HG02678 (cell line): ENCODE measurements around the gene MTFP1.
"Not testable (repeated sequence)": the region's sequence is repeated elsewhere in the genome, so short reads cannot be mapped to it uniquely, and the experiment has no call there.

ENCODE experiments used
- ATAC-seq: cut with Tn5 transposase; IDR thresholded peaks from one replicate; pipeline ENCODE4 v1.9.1; 2021; ENCODE audit warnings: mild to moderate bottlenecking, moderate library complexity; ENCODE audit not compliant: unreplicated experiment

The MTFP1 gene

GRCh38 chr22:30401024-30401423 lies 24.5 kb upstream of the MTFP1 start:
- ATAC-seq: not testable (repeated sequence)

DNA sequence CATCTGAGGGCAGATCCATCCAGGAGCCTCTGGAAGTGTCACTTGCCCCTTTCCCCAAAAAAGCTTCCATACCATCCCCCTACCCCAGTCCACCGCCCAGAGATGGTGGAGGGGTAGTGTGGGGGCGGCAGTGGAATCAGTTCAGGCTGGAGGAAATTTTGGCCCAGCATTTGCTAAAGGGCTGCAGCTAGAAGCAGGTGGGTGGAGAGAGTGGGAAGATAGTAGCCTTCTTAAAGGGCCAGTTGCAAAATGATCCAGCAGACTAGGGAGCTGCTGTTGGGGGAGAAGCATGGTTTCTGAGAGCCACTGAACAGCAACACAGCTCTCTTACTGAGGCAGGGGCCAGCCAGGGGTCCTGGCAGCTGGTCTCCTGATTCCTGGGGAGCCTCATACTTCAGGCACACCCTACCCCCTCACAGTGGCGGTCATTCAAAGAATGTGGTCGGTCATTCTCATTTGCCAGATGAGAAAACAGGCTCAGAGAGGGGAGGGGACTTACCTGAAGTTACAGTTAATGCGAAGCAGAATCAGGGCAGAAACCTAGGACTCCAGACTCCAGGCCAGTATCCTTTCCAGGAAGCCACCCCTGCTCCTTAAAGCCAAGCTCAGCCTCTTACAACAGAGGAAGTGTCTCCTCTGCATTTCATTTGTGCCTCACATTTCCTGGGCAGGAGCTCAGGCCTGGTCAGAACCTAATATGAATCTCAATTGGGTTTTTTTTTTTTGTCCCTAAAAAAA lies 23.4 kb upstream of the MTFP1 start:
- ATAC-seq: no peak

DNA sequence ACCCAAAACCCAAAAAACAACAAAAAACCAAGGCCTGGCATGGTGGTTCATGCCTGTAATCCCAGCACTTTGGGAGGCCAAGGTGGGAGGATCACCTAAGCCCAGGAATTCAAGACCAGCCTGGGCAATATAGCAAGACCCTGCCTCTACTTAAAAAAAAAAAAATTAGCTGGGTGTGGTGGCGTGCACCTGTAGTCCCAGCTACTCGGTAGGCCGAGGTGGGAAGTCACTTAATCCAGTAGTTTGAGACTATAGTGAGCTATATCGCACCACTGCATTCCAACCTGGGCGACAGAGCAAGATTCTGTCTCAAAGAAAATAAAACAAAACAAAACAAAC lies 22.8 kb upstream of the MTFP1 start:
- ATAC-seq: not testable (repeated sequence)

DNA sequence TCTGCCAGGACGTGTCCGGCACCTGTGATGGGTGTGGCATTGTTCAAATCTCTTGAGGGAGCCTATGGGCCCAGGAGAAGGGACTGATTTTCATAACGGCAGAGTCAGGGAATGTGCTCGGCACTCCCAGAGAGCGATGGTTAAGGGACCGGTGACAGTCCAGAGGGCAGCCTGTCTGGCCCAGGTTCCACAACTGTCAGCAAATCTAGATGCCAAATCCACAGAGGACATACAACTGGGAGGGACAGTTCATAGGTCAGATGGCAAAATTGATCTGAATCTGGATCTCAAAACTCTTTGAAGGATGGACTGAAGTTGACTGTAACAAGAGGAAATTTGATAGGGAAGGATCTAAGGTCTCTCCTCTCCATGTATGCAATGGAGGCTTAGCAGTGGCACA lies 21.3 kb upstream of the MTFP1 start:
- ATAC-seq: no peak

DNA sequence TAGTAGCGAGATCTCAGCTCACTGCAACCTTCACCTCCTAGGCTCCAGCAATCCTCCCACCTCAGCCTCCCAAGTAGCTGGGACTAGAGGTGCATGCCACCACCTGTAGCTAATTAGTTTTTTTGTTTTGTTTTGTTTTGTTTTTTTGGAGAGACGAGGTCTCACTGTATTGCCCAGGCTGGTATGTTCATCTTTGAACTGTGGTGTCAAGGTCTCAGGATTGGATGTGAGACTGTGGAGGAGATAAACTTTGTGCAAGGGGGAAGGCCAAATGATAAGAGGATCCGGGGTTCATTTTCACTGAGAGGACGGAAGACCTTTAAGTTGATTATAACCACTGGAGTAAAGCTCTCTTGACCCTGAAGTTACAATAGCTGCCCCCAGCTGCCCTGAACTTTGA lies 19.8 kb upstream of the MTFP1 start:
- ATAC-seq: no peak

GRCh38 chr22:30406400-30406799 lies 19.2 kb upstream of the MTFP1 start:
- no peak for ATAC-seq

DNA sequence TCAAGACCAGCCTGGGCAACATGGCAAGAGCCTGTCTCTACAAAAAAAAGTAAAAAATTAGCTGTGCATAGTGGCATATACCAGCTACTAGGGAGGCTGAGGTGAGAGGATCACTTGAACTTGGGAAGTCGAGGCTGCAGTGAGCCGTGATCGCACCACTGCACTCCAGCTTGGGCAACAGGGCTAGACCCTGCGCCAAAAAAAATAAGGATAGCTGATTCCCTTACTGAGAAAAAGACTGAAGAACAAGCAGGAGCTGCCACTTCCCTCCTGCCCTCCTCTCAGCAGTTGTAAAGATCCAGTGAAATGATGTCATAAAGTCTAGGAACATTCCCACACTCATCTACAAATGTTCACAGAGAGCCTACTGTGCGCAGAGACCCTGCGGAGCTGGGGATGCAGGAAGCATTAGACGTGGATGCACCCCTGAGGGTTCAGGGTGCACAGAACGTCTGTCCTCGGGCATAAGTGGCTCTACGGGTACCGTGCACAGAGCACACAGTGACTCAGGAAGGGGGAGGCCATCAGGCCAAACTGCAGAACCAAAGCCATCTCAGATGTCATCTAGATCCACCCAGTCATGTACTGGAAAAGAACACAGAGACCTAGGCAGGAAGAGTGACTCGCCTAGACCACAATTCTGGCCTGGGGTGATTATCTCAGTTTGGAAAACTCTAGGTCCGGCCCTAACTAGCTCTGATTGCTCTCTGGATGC lies 17.0 kb upstream of the MTFP1 start:
- no peak for ATAC-seq

DNA sequence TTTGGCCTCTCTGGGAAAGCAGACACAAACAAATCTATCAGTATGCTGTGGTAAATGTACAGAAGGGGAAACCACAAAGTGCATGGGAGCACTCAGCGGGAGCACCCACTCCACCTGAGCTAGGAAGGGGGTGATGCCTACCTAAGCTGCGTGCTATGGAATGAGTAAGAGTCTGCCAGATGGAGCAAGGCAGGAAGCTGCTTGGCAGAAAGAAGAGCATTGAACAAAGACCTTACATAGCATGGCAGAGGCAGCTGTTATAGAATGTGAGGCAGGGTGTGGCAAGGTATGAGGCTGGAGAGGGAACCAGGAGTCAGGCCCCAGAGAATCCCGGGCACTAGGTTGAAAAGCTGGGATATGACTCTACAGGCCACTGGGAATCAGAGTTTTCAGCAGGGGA lies 13.8 kb upstream of the MTFP1 start:
- no peak for ATAC-seq

DNA sequence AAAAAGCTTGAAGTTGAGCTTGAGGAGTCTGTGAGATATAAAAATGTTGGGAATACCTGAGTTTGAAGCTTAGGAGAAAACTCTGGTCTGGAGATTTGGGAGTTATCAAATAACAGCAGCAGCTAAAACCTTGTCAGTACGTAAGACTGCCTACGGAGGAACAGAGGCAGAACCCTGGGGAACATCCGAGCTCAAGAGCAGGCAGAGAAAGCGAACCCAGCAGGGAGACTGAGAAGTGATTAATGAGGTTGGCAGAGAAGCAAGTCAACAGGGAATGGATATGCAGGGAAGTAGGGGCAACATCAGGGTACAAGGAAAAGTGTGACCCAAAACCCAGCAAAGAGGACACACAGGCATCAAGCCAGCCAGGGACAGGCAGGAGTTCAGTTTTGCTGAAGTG lies 12.6 kb upstream of the MTFP1 start:
- no peak for ATAC-seq

GRCh38 chr22:30413745-30414524 lies 11.6 kb upstream of the MTFP1 start:
- ATAC-seq: no peak

GRCh38 chr22:30414525-30415047 lies 11.0 kb upstream of the MTFP1 start:
- no peak for ATAC-seq

- no peak for ATAC-seq
These were observed 9.2 kb upstream of the MTFP1 start for GRCh38 chr22:30416403-30416802.

DNA sequence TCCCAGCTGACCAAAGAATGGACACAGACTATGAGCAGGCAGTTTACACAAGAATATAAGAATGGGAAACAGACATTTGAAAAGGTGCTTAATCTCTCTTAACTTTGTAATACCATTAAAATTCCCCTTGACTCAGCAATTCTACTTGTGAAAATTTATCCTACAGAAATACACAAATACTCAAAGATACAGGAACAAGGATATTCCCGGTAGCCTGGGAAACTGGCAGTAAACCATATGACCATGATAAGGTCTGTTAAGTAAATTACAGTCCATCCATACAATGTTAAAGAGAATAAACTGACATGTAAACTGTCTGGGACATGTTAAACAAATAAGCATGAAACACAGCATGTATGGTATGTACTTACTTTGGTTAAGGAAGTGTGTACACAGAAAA lies 8.7 kb upstream of the MTFP1 start:
- no peak for ATAC-seq

DNA sequence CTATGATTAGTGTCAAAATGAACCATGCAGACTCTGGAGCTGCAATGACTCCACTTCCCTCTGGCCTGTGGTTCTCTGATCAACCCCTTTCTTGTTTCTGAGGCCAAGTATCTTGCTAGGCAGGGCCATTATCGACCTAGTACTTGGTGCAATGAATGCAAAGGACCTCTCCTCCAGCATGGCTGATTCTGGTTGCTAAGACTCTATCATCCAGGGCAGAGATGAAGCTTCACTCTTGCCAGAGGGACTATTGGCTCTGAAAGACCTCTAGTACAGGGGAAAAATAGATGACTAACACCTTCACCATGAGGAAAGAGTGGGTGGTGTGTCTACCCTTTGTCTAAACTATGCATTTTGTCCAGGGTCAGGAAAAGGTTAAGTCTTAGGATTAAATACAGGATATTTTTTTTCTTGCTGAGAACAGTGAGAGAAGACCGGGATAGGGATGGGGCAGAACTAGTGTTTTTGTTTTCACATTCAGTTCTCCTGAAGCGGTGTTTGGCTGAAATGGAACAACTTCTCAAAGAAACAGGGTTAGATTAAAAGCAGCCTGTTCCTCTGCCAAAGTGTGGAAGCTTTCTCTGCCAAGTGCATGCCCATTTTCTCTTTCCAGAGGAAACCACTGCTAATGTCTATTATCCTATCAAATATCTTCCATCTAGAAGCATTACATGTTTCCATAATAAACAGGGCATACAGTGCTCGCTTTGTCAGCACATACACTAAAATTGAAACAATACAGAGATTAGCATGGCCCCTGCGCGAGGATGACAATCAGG lies 5.0 kb upstream of the MTFP1 start:
- ATAC-seq: no peak

- no peak for ATAC-seq
These were observed 3.7 kb upstream of the MTFP1 start for GRCh38 chr22:30421695-30422480.

DNA sequence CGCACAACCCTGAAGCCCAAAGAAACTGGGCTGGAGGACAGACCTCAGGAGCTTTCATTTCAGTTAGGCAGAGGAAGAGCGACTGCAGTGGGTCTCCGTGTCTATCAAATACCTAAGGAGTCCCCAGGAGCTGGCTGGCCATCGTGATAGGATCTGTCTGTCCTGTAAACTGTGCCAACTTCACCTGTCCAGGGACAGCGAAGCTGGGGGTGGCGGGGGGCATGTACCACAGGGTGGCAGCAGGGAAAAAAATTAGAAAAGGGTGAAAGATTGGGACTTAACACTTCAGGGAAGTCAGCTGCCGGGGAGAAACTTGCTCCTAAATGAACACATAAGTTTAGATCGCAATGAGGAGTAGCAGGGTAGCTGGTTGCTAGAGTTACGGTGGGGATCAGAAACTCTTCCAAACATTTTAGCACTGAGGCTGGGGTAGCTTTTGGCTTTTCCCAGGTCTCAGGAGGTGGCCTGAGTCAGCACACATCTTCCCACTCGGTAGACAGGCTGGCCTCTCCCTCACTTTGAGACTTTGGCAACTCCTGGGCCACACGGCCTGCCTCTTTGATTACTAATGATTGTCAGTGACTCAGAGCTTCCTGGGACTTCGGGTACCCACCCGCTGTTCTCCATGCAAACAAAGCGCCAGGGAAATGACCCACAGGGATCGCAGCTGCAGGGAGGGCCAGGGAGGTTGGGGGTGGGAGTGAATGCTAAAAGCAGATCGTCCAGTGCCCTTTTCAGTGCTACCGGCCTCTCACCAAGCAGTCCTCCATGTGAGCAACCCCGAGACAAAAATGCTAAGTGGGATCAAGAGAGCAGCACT lies 2.9 kb upstream of the MTFP1 start:
- no peak for ATAC-seq

- peak; percentile 31 for ATAC-seq
These were observed 2.1 kb upstream of the MTFP1 start for GRCh38 chr22:30423301-30423958.

DNA sequence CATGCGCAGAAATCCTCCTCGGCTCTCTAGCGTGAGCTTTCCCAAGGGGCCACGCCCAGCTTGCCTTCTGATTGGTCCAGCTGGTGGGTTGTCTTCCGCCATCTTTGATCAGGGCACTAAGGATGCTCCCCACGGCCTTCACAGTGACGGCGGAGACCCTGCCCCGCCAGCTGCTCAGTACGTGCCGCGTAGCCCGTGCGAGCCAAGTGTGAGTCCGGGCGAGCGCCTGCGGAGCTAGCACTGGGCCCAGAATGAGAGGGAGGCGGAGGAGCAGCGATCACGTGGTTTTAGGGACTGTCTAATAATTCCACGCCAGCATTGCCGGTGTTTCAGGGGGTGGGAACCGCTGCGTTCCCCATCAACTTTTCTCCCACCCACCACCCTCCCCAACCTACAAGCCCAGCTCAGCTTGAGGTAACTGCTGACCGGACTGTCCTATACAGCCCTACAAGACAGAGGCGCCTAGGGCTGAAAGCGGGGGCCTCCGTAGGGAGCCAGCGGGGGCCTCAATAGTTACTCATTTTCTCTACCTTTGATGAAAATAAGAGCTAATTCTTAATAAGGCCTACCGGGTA lies 1.5 kb upstream of the MTFP1 start:
- ATAC-seq: peak; percentile 88
